HCT116 (cell line): ENCODE results near the gene LRFN2.

Source experiments
- ATF3 ChIP-seq: IDR thresholded peaks from 2 replicates; pipeline ENCODE4 v1.6.1; 2012
- CTCF ChIP-seq, 3 experiments: fragments of 200-600 bp in 1 of 3; sonication (generic) in 1 of 3; IDR thresholded peaks in 2 of 3; conservative IDR thresholded peaks in 1 of 3; 2 replicates each; pipeline ENCODE4 v1.5.1; 2012 to 2017; ENCODE audit warnings: low read depth in 2 of 3, low read length in 2 of 3, antibody characterized with exemption in 1 of 3, borderline replicate concordance in 1 of 3, control low read depth in 1 of 3, mild to moderate bottlenecking in 1 of 3, mixed read lengths in 1 of 3, mixed run types in 1 of 3, moderate library complexity in 1 of 3; ENCODE audit not compliant: insufficient read depth in 1 of 3
- ELF1 ChIP-seq: IDR thresholded peaks from 2 replicates; pipeline ENCODE4 v1.6.1; 2012; ENCODE audit warnings: low read depth, borderline replicate concordance
- EZH2 ChIP-seq: fragments of 200-600 bp; sonication (generic); IDR thresholded peaks from 2 replicates; pipeline ENCODE4 v1.6.1; 2017; ENCODE audit warnings: antibody characterized with exemption, mixed run types
- EZH2phosphoT487 ChIP-seq: fragments of 200-600 bp; IDR thresholded peaks from 2 replicates; pipeline ENCODE4 v1.6.1; 2018; ENCODE audit warnings: antibody characterized with exemption, borderline replicate concordance
- JUND ChIP-seq: IDR thresholded peaks from 2 replicates; pipeline ENCODE4 v1.6.1; 2012
- RAD21 ChIP-seq: IDR thresholded peaks from 2 replicates; pipeline ENCODE4 v1.6.1; 2012; ENCODE audit warnings: low read depth, mild to moderate bottlenecking
- SP1 ChIP-seq: IDR thresholded peaks from 2 replicates; pipeline ENCODE4 v1.6.1; 2012; ENCODE audit warnings: low read depth
- TF ChIP-seq, protein P1 (sequence below): IDR thresholded peaks from 2 replicates; pipeline ENCODE4 v1.6.1; 2012

DNA sequence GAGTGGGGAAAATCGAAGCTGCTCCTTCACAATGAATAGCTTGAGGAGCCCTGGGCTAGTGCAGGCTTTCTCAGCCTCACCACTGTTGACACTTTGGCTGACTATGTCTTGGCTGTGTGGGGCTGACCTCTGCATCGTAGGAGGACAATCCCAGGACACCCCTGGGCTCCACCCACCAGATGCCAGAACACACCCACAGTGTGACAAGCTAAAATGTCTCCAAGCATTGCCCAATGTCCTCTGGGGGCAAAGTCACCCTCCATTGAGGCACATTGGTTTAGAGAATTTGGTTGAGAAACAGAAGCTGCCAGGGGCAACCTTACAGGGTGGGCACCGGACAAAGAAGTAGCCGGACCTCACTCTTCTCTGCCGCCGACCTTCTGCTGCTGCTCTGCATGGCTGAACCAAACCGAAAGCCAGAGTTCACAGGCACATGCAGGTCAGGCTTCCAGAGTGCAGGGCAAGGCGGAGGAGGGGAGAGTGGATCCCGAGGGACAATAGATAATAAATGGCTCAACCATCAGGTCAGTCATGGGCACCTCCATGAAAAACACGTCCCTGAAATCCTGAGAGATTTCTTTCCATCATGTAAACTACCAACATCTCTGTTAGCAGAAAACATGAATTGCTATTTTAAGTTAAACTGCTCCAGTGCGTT, 189.0 kb downstream of the LRFN2 start:
- TF ChIP-seq CTCF (IDR thresholded peaks at IDR 0.05 in 2 of 3, conservative IDR thresholded peaks at IDR 0.05 in 1 of 3; ENCODE audit: borderline replicate concordance in 1 of 3, insufficient read depth in 1 of 3, low read depth in 2 of 3, low read length in 2 of 3) (no peak), RAD21 (no peak), EZH2 (no peak), ATF3 (no peak), EZH2phosphoT487 (no peak), JUND (no peak), ELF1 (no peak), SP1 (no peak)
- TF ChIP-seq, protein P1, sequence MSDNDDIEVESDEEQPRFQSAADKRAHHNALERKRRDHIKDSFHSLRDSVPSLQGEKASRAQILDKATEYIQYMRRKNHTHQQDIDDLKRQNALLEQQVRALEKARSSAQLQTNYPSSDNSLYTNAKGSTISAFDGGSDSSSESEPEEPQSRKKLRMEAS: no peak
